Ascending aorta (tissue), 2 donors: ENCODE measurements around the gene MB. TPM values are rescaled to one million over a fixed set of nuclear protein-coding genes. Genes with fewer than 3 reads are reported as not detected.

Source experiments
- DNase-seq, 2 donors: peaks; one replicate each; pipeline ENCODE4 v3.0.0-alpha.2; 2019; ENCODE audit warnings: low spot score in 2 of 2
- H3K27ac ChIP-seq, 2 donors: fragments of 200-600 bp; sonication (generic); one replicate each; pipeline ENCODE4 v1.5.1; 2016 to 2017; ENCODE audit warnings: mild to moderate bottlenecking in 1 of 2
- H3K27me3 ChIP-seq: fragments of 200-600 bp; sonication (generic); one replicate; pipeline ENCODE4 v1.5.1; 2017
- H3K36me3 ChIP-seq, 2 donors: fragments of 200-600 bp; sonication (generic); one replicate each; pipeline ENCODE4 v1.5.1; 2016
- H3K4me1 ChIP-seq, 2 donors: fragments of 200-600 bp; sonication (generic); one replicate each; pipeline ENCODE4 v1.5.1; 2016 to 2017; ENCODE audit warnings: mild to moderate bottlenecking in 1 of 2
- H3K4me3 ChIP-seq, 2 donors: fragments of 200-600 bp; sonication (generic); one replicate each; pipeline ENCODE4 v1.5.1; 2016 to 2017; ENCODE audit warnings: mild to moderate bottlenecking in 1 of 2
- H3K9me3 ChIP-seq, 2 donors: fragments of 200-600 bp; sonication (generic); one replicate each; pipeline ENCODE4 v1.5.1; 2016
- intact Hi-C: fragments of 100-400 bp; cut with DNase I; formaldehyde crosslinking; loops from one replicate; pipeline ENCODE4 v1.15.1; 2023
- total RNA-seq: library from RNA; depleted of rRNA; stranded (reverse); fragments of >200 nt; gene quantifications from one replicate; pipeline ENCODE4 v1.1.0, GENCODE V29; 2016
- TF ChIP-seq, protein P1 (sequence below), 3 experiments: fragments of 200-600 bp in 2 of 3; fragments of 450-650 bp in 1 of 3; sonication (generic) in 2 of 3; IDR thresholded peaks; one replicate each; pipeline ENCODE4 v1.5.1; 2016 to 2019; ENCODE audit warnings: antibody characterized with exemption in 3 of 3, mild to moderate bottlenecking in 1 of 3, moderate library complexity in 1 of 3

The MB gene
- total RNA-seq, 1 donor from 2014 or later = not detected

DNA sequence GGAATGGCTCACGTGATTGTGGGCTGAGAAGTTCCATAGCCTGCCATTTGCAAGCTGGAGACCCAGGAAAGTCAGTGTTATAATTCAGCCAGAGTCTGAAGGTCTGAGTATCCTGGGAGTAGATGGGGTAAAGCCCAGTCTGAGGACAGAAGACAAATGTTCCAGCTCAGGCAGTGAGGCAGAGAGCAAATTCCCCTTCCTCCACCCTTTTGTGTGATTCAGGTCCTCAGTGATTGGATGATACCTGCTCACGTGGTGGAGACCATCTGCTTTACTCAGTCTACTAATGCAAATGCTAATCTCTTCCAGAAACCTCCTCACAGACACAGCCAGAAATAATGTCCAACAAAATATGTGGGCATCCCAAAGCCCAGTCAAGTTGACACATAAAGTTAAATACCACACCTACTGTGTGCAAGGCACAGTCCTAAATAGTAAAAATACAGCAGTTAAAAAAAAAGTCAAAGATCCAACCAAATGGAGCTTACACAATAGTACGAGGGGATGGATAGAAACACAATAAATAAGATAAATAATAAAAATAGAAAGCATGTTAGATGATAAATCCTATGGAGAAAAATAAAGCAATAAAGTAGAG, 17.9 kb upstream of the MB start:
- Histone ChIP-seq H3K36me3 (no peaks in the 10 kb centered on the region), H3K4me1 (peaks cover 10 to 11% of the 10 kb centered on the region in 2 donors), H3K27me3 (no peaks in the 10 kb centered on the region), H3K4me3 (no peak overlapping the region), H3K27ac (no peak overlapping the region), H3K9me3 (no peaks in the 10 kb centered on the region)
- TF ChIP-seq, protein P1, sequence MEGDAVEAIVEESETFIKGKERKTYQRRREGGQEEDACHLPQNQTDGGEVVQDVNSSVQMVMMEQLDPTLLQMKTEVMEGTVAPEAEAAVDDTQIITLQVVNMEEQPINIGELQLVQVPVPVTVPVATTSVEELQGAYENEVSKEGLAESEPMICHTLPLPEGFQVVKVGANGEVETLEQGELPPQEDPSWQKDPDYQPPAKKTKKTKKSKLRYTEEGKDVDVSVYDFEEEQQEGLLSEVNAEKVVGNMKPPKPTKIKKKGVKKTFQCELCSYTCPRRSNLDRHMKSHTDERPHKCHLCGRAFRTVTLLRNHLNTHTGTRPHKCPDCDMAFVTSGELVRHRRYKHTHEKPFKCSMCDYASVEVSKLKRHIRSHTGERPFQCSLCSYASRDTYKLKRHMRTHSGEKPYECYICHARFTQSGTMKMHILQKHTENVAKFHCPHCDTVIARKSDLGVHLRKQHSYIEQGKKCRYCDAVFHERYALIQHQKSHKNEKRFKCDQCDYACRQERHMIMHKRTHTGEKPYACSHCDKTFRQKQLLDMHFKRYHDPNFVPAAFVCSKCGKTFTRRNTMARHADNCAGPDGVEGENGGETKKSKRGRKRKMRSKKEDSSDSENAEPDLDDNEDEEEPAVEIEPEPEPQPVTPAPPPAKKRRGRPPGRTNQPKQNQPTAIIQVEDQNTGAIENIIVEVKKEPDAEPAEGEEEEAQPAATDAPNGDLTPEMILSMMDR (IDR thresholded peaks at IDR 0.05) = no peak
- no peak for DNase-seq
- intact Hi-C loops = no loop called here

DNA sequence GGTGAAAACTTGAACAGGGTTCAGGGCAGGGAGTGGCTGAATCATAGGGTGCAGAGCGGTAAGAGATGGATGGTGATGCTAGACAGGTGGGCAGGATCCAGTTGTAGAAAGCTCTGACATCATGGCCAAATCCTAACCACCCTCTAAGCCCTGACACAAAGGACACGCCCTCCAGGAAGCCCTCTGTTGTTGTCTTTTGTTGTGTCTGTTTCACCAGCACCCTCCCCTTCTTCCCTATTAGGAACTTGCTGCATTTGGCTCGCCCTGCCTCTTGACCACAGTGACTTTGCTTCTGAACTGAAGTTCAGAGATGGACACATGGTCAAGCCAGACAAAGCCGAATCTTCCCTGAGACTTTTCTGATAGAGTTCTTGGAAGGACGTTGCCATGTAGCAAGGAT, 16.9 kb upstream of the MB start:
- intact Hi-C loops = no loop called here
- Histone ChIP-seq H3K4me3 (no peak overlapping the region), H3K27me3 (no peaks in the 10 kb centered on the region), H3K27ac (no peak overlapping the region), H3K9me3 (no peaks in the 10 kb centered on the region), H3K4me1 (peaks cover 9 to 19% of the 10 kb centered on the region in 2 donors), H3K36me3 (no peaks in the 10 kb centered on the region)
- DNase-seq = no peak
- TF ChIP-seq, protein P1 (IDR thresholded peaks at IDR 0.05) = no peak

DNA sequence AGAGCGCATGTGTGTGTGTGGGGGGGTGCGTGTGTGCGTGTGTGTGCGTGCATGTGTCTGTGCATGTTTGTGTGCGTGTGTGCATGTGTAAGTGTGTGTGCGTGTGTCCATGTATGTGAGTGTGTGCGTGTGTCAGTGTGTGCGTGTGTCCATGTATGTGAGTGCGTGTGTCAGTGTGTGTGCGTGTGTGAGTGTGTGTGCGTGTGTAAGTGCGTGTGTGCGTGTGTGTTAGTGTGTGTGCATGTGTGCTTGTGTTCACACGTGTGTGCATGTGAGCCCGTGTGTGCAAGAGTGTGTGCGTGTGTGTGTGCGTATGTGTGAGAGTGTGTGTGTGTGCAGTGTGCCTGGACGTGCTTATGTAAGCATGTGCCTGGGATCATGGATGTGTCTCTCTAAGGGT, 16.4 kb upstream of the MB start:
- no peak for DNase-seq
- intact Hi-C loops = no loop called here
- no peak overlapping the region for H3K4me3 ChIP-seq
- no peaks in the 10 kb centered on the region for H3K9me3 ChIP-seq
- H3K36me3 ChIP-seq = no peaks in the 10 kb centered on the region
- H3K27me3 ChIP-seq = no peaks in the 10 kb centered on the region
- TF ChIP-seq, protein P1 (IDR thresholded peaks at IDR 0.05) = no peak
- peaks cover 5 to 14% of the 10 kb centered on the region in 2 donors for H3K4me1 ChIP-seq
- no peak overlapping the region for H3K27ac ChIP-seq

DNA sequence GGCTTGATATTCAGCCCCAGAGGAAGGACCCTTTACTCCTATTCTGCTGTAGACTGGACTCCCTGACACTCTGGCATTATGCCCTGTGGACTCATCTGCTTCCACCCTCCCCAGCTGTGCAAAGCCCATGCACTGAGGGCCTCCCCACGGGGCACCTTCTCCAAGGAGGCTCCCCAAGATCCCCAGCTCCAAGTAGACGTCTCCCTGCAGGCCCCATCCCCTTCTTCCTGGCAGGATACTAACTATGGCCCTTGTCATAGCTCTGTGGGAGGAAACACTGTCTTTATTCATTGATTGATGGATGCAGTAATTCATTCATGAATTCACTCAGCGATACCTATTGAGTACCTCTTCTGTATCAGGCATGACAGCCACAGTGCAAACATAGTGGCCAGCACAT, 15.8 kb upstream of the MB start:
- intact Hi-C loops = no loop called here
- H3K36me3 ChIP-seq = no peaks in the 10 kb centered on the region

DNA sequence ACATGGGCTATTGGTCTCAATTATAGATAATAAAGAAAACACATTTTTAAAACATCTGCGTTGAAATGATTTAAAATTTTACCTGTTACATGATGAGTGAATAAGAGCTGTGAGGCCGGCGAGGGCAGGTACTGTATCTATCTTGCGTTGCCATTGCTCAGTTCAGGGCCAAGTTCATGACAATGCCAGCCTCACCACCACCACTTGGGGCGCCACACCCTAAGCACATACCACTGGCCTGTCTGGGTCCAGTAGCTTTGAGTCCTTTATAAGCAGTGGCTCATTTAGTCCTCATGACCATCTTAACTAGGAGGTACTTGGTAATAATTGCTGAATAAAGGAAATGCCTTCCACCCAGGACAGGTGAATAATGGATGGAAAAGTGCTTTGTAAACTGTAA, 14.5 kb upstream of the MB start:
- no peaks in the 10 kb centered on the region for H3K9me3 ChIP-seq
- intact Hi-C loops = loop anchor here (2.0 kb wide), 1 partner anchor 31 kb away; no protein-coding TSS in a partner anchor
- DNase-seq = no peak
- TF ChIP-seq, protein P1 (IDR thresholded peaks at IDR 0.05) = peak in 2 of 3 experiments; percentile 9 to 25
- H3K27ac ChIP-seq = no peak overlapping the region
- no peak overlapping the region for H3K4me3 ChIP-seq
- H3K27me3 ChIP-seq = no peaks in the 10 kb centered on the region
- H3K36me3 ChIP-seq = no peaks in the 10 kb centered on the region
- H3K4me1 ChIP-seq = peaks cover 0 to 13% of the 10 kb centered on the region in 2 donors

More for the DNA sequence above, 15.8 kb upstream of the MB start:
- no peak for DNase-seq
- H3K4me3 ChIP-seq = no peak overlapping the region
- H3K27ac ChIP-seq = no peak overlapping the region
- no peaks in the 10 kb centered on the region for H3K9me3 ChIP-seq
- no peaks in the 10 kb centered on the region for H3K27me3 ChIP-seq
- TF ChIP-seq, protein P1 (IDR thresholded peaks at IDR 0.05) = no peak
- H3K4me1 ChIP-seq = peaks cover 2 to 10% of the 10 kb centered on the region in 2 donors
